Gastroesophageal sphincter (tissue), 3 donors: ENCODE data around the gene RNF26.

Experiments used
- POLR2AphosphoS5 ChIP-seq: sonication (generic); formaldehyde crosslinking; IDR thresholded peaks from one replicate; pipeline ENCODE4 v1.6.1; 2017; ENCODE audit warnings: antibody characterized with exemption
- TF ChIP-seq, protein P1 (sequence below), 4 experiments: fragments of 200-600 bp in 2 of 4; fragments of 450-650 bp in 2 of 4; sonication (generic) in 1 of 4; IDR thresholded peaks; one replicate each; pipeline ENCODE4 v1.5.1; 2017 to 2019; ENCODE audit warnings: antibody characterized with exemption in 4 of 4, mild to moderate bottlenecking in 2 of 4, moderate library complexity in 2 of 4

DNA sequence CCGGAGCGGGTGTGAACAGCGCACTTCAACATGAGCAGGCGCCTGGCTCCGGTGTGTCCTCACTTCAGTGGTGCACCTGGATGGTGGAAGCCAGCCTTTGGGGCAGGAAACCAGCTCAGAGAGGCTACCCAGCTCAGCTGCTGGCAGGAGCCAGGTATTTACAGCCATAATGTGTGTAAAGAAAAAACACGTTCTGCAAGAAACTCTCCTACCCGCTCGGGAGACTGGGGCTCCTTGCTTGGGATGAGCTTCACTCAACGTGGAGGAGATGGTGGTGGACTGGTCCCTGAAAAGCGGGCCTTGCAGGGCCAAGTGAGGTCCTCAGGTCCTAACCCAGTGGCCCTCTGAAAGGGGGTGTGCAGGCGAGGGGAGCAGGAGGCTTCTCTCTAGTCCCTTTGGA lies 24.9 kb upstream of the RNF26 start:
- TF ChIP-seq, protein P1, sequence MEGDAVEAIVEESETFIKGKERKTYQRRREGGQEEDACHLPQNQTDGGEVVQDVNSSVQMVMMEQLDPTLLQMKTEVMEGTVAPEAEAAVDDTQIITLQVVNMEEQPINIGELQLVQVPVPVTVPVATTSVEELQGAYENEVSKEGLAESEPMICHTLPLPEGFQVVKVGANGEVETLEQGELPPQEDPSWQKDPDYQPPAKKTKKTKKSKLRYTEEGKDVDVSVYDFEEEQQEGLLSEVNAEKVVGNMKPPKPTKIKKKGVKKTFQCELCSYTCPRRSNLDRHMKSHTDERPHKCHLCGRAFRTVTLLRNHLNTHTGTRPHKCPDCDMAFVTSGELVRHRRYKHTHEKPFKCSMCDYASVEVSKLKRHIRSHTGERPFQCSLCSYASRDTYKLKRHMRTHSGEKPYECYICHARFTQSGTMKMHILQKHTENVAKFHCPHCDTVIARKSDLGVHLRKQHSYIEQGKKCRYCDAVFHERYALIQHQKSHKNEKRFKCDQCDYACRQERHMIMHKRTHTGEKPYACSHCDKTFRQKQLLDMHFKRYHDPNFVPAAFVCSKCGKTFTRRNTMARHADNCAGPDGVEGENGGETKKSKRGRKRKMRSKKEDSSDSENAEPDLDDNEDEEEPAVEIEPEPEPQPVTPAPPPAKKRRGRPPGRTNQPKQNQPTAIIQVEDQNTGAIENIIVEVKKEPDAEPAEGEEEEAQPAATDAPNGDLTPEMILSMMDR (IDR thresholded peaks at IDR 0.05) = no peak
- no peak for TF ChIP-seq POLR2AphosphoS5
